GM19455 (cell line): Measurements from ENCODE around the gene DEFB113.

Experiments used
- ATAC-seq: cut with Tn5 transposase; IDR thresholded peaks from one replicate; pipeline ENCODE4 v1.9.1; 2021; ENCODE audit not compliant: unreplicated experiment

The DEFB113 gene

GRCh38 chr6:49937017-49937416, 32.4 kb downstream of the DEFB113 start:
- no peak for ATAC-seq

GRCh38 chr6:49935387-49935786, 34.0 kb downstream of the DEFB113 start:
- no peak for ATAC-seq

DNA sequence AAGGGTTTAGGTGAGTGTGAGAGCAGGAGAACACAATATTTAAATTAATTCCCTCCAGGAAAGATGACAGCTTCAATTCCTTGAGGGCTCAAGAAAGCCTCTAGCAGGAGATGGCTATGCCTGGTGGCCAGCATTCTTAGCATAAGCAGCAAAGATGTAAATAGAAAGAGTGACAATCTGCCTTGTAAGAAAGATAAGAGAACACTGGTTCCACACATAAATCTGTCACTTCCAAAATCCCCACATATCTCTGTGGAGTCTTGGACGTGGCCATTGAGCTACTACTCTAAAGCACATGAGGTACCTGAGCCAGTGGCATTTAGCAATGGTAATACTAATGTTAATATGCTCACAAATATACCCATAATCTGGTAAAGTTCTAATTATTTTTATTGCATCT, 34.7 kb downstream of the DEFB113 start:
- no peak for ATAC-seq

GRCh38 chr6:49933526-49933925, 35.9 kb downstream of the DEFB113 start:
- no peak for ATAC-seq

GRCh38 chr6:49929340-49929739, 40.1 kb downstream of the DEFB113 start:
- ATAC-seq = no peak

- no peak for ATAC-seq
Observed at GRCh38 chr6:49923826-49924225, 45.6 kb downstream of the DEFB113 start.

DNA sequence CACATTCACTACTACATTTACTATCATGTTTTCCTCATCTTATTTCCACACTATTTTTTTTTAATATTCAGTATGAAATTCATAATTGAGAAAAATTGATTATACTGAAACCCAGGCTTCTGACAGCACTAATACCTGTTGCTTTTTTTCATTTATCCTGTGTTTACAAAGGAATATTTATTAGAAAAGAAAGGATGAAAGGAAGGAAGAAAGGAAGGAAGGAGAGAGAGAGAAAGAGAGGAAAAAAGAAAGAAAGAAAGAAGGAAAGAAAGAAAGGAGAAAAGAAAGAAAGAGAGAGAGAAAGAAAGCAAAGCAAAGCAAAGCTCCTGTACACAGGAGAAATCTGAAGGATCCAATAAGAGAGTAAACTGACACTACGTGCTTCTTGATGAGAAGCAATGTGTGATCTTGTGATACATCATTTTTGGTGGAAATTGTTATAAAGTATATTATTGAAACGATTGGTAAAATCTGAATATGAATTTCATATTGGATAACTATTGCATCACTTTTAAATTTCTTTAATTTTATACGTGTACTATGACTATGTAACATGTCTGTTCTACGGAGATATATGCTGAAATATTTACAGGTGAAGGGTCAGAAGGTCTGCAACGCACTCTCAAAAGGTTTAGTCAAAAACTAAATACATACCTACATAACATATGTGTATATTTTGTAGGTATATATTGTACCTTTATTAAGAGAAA, 49.3 kb downstream of the DEFB113 start:
- ATAC-seq = no peak

DNA sequence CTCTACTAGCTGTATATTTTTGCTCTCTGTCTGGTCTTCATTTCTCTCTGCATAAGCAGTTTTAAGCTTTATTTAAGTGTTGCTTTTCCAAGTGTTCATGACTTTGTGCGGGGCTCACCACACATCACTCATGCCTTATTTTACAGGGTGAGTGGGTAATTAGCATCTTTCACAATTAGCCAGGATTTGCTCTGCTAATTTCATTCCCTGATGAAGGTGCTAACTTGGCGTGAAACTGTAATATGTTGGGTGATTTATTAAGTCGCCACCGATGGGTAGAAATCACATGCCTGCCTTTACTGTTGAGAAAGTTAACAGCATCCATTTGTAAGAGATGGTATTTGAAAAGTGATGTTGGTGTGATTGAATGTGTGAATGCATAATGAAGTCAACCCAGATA, 50.2 kb downstream of the DEFB113 start:
- no peak for ATAC-seq

GRCh38 chr6:49918787-49919186, 50.6 kb downstream of the DEFB113 start:
- no peak for ATAC-seq
